Neuronal stem cell (in vitro differentiated cells): ENCODE measurements around the gene PDXDC1.

ENCODE experiments used
- DNase-seq: peaks from one replicate; pipeline ENCODE4 v3.0.0-alpha.2; 2013; ENCODE audit warnings: low spot score
- H2AFZ ChIP-seq: one replicate; pipeline ENCODE4 v1.6.1; 2013; ENCODE audit warnings: mild to moderate bottlenecking, low read length, inconsistent platforms
- H2AK5ac ChIP-seq: 2 replicates; pipeline ENCODE4 v1.6.1; 2013; ENCODE audit warnings: low read depth, mild to moderate bottlenecking, inconsistent platforms, low read length, moderate library complexity, mixed read lengths
- H2BK120ac ChIP-seq: 2 replicates; pipeline ENCODE4 v1.6.1; 2013; ENCODE audit warnings: low read depth, mild to moderate bottlenecking, inconsistent platforms, low read length, moderate library complexity, mixed read lengths
- H2BK12ac ChIP-seq: one replicate; pipeline ENCODE4 v1.6.1; 2013; ENCODE audit warnings: low read length, inconsistent platforms
- H2BK15ac ChIP-seq: 2 replicates; pipeline ENCODE4 v1.6.1; 2013; ENCODE audit warnings: mild to moderate bottlenecking, low read length, inconsistent platforms, mixed read lengths
- H2BK5ac ChIP-seq: one replicate; pipeline ENCODE4 v1.6.1; 2013; ENCODE audit warnings: inconsistent platforms, mild to moderate bottlenecking, low read length, moderate library complexity
- H3K14ac ChIP-seq: one replicate; pipeline ENCODE4 v1.6.1; 2013; ENCODE audit warnings: low read length, inconsistent platforms
- H3K18ac ChIP-seq: 2 replicates; pipeline ENCODE4 v1.6.1; 2013; ENCODE audit warnings: low read length, inconsistent platforms
- H3K23ac ChIP-seq: 2 replicates; pipeline ENCODE4 v1.6.1; 2013; ENCODE audit warnings: low read depth, mild to moderate bottlenecking, mixed read lengths, low read length, inconsistent platforms; ENCODE audit not compliant: poor library complexity
- H3K27ac ChIP-seq: replicated peaks from 3 replicates; pipeline ENCODE4 v1.5.1; 2013; ENCODE audit warnings: low read length, inconsistent platforms
- H3K27me3 ChIP-seq, 3 experiments: 2 replicates each; pipeline ENCODE4 v1.6.1; 2013; ENCODE audit warnings: low read length in 3 of 3, mild to moderate bottlenecking in 2 of 3, inconsistent platforms in 1 of 3, low read depth in 1 of 3, mixed read lengths in 1 of 3, moderate library complexity in 1 of 3; ENCODE audit not compliant: control insufficient read depth in 3 of 3, insufficient read depth in 3 of 3
- H3K36me3 ChIP-seq, 2 donors: replicated peaks in 1 of 2; 2 replicates each; pipeline ENCODE4 v1.6.1; 2013; ENCODE audit warnings: low read length in 2 of 2; ENCODE audit not compliant: control insufficient read depth in 2 of 2, insufficient read depth in 2 of 2
- H3K4ac ChIP-seq: 2 replicates; pipeline ENCODE4 v1.6.1; 2013; ENCODE audit warnings: inconsistent platforms, mild to moderate bottlenecking, low read length, moderate library complexity
- H3K4me1 ChIP-seq, 2 donors: 1 replicate in 1 of 2; 2 replicates in 1 of 2; pipeline ENCODE4 v1.6.1; 2013; ENCODE audit warnings: low read length in 2 of 2, low read depth in 1 of 2; ENCODE audit not compliant: control insufficient read depth in 2 of 2, insufficient read depth in 1 of 2
- H3K4me2 ChIP-seq: one replicate; pipeline ENCODE4 v1.6.1; 2013; ENCODE audit warnings: mild to moderate bottlenecking, low read length, inconsistent platforms; ENCODE audit not compliant: insufficient read depth, poor library complexity, severe bottlenecking
- H3K4me3 ChIP-seq, 2 donors: 2 replicates each; pipeline ENCODE4 v1.5.1; 2013; ENCODE audit warnings: low read length in 2 of 2, mild to moderate bottlenecking in 2 of 2, inconsistent platforms in 1 of 2, moderate library complexity in 1 of 2
- H3K79me1 ChIP-seq: one replicate; pipeline ENCODE4 v1.6.1; 2013; ENCODE audit warnings: low read depth, mild to moderate bottlenecking, inconsistent platforms, low read length, moderate library complexity
- H3K9ac ChIP-seq: one replicate; pipeline ENCODE4 v1.6.1; 2013; ENCODE audit warnings: mild to moderate bottlenecking, low read depth, low read length, inconsistent platforms; ENCODE audit not compliant: poor library complexity
- H3K9me3 ChIP-seq, 2 donors: replicated peaks in 1 of 2; 2 replicates each; pipeline versions ENCODE3 to v1.6.1; 2013; ENCODE audit warnings: low read length in 2 of 2, mild to moderate bottlenecking in 2 of 2, inconsistent platforms in 1 of 2, low read depth in 1 of 2, mixed read lengths in 1 of 2, moderate library complexity in 1 of 2; ENCODE audit not compliant: control insufficient read depth in 2 of 2, insufficient read depth in 1 of 2
- H4K8ac ChIP-seq: one replicate; pipeline ENCODE4 v1.6.1; 2013; ENCODE audit warnings: low read depth, mild to moderate bottlenecking, inconsistent platforms, low read length, moderate library complexity
- H4K91ac ChIP-seq: one replicate; pipeline ENCODE4 v1.6.1; 2013; ENCODE audit warnings: low read length, low read depth, mild to moderate bottlenecking, inconsistent platforms; ENCODE audit not compliant: poor library complexity
- WGBS, 2 donors: extraction: QIAGEN DNeasy Blood & Tissue Kit; methylation state at CpG; one replicate each; pipeline ENCODE4 v1.1.7; 2013; ENCODE audit warnings: missing lambda C conversion rate in 2 of 2, mixed read lengths in 1 of 2; ENCODE audit not compliant: insufficient read length in 2 of 2, insufficient replicate concordance in 1 of 2; ENCODE audit errors: extremely low coverage in 2 of 2; 5-methylcytosine and 5-hydroxymethylcytosine counted together

PDXDC1 gene

GRCh38 chr16:15055141-15056053 lies 80.6 kb downstream of the PDXDC1 start:
- H2AFZ ChIP-seq: peak overlapping the region; percentile 98
- H2BK120ac ChIP-seq: no peak overlapping the region
- no peak overlapping the region for H2BK15ac ChIP-seq
- peak overlapping the region; percentile 63 for H3K14ac ChIP-seq
- no peak overlapping the region for H3K27ac ChIP-seq
- DNase-seq: no peak
- H4K91ac ChIP-seq: no peak overlapping the region
- H3K36me3 ChIP-seq: peaks cover 5 to 21% of the 10 kb centered on the region in 2 donors
- H3K4me1 ChIP-seq: peaks cover 0 to 2% of the 10 kb centered on the region in 2 donors
- H3K9ac ChIP-seq: peak overlapping the region; percentile 72
- peak overlapping the region; percentile 84 for H3K4me2 ChIP-seq
- no peaks in the 10 kb centered on the region for H3K79me1 ChIP-seq
- no peak overlapping the region for H2BK12ac ChIP-seq
- no CpG with 5 or more reads among the region's 81 CpGs for WGBS, 2 donors
- H3K4me3 ChIP-seq: peak overlapping the region; percentile 87 to 89
- peak overlapping the region; percentile 88 for H2AK5ac ChIP-seq
- no peaks in the 10 kb centered on the region for H3K27me3 ChIP-seq
- no peak overlapping the region for H3K4ac ChIP-seq
- H2BK5ac ChIP-seq: no peak overlapping the region
- peak overlapping the region; percentile 87 for H3K18ac ChIP-seq
- H3K9me3 ChIP-seq: no peaks in the 10 kb centered on the region
- H4K8ac ChIP-seq: no peak overlapping the region
- H3K23ac ChIP-seq: no peak overlapping the region

GRCh38 chr16:15057681-15058417 lies 83.0 kb downstream of the PDXDC1 start:
- Histone ChIP-seq H3K4me1 (peaks cover 0 to 2% of the 10 kb centered on the region in 2 donors), H3K14ac (no peak overlapping the region), H3K36me3 (peaks cover 20 to 45% of the 10 kb centered on the region in 2 donors), H2BK15ac (no peak overlapping the region), H4K91ac (no peak overlapping the region), H2AFZ (no peak overlapping the region), H3K27ac (no peak overlapping the region), H4K8ac (no peak overlapping the region), H2AK5ac (no peak overlapping the region), H3K4me2 (no peak overlapping the region), H3K18ac (no peak overlapping the region), H3K79me1 (no peaks in the 10 kb centered on the region), H2BK120ac (no peak overlapping the region), H3K27me3 (no peaks in the 10 kb centered on the region), H2BK12ac (no peak overlapping the region), H3K9me3 (no peaks in the 10 kb centered on the region), H2BK5ac (no peak overlapping the region), H3K23ac (no peak overlapping the region), H3K9ac (no peak overlapping the region), H3K4ac (no peak overlapping the region), H3K4me3 (no peak overlapping the region)
- DNase-seq: no peak
- no CpG with 5 or more reads among the region's 7 CpGs for WGBS, 2 donors

DNA sequence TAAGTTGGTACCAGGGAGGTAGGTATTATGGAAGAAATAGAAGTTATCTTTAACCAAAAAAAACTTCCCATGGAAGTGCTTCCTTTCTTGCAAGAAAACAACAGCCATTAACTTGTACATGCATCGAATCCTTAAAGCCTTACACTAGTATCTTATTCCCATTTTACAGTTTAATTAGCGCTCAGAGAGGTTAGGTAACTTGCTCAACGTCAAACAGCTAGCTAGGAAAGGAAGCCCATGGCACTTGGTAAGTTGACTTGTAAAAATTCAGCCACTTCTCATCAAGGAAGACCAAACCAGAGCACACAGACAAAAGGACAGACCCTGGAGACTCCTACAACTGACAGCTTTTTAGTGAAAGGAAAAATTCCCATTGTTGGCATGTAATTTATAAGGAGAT lies 84.5 kb downstream of the PDXDC1 start:
- H3K4me1 ChIP-seq: peaks cover 0 to 2% of the 10 kb centered on the region in 2 donors
- H2BK15ac ChIP-seq: no peak overlapping the region
- no peak overlapping the region for H3K27ac ChIP-seq
- H2BK5ac ChIP-seq: no peak overlapping the region
- H3K23ac ChIP-seq: no peak overlapping the region
- no peak overlapping the region for H3K14ac ChIP-seq
- DNase-seq: no peak
- no peak overlapping the region for H4K91ac ChIP-seq
- no peak overlapping the region for H3K4me2 ChIP-seq
- H3K4me3 ChIP-seq: no peak overlapping the region
- no peaks in the 10 kb centered on the region for H3K27me3 ChIP-seq
- H3K79me1 ChIP-seq: no peaks in the 10 kb centered on the region
- H2AK5ac ChIP-seq: no peak overlapping the region
- H3K9ac ChIP-seq: no peak overlapping the region
- no peak overlapping the region for H2BK12ac ChIP-seq
- H2BK120ac ChIP-seq: no peak overlapping the region
- no peaks in the 10 kb centered on the region for H3K9me3 ChIP-seq
- no peak overlapping the region for H4K8ac ChIP-seq
- WGBS, 2 donors: no CpG with 5 or more reads among the region's 3 CpGs
- no peak overlapping the region for H3K18ac ChIP-seq
- no peak overlapping the region for H3K4ac ChIP-seq
- no peak overlapping the region for H2AFZ ChIP-seq
- H3K36me3 ChIP-seq: peaks cover 20 to 56% of the 10 kb centered on the region in 2 donors
